HEK293T (cell line): ENCODE data around the gene RASAL3.

Source experiments
- ARNT ChIP-seq: fragments of 450-650 bp; IDR thresholded peaks from 2 replicates; pipeline ENCODE4 v1.6.1; 2017; ENCODE audit warnings: mild to moderate bottlenecking
- SP1 ChIP-seq: fragments of 450-650 bp; IDR thresholded peaks from 2 replicates; pipeline ENCODE4 v1.6.1; 2017
- TARDBP ChIP-seq: fragments of 450-650 bp; IDR thresholded peaks from 2 replicates; pipeline ENCODE4 v1.6.1; 2016

DNA sequence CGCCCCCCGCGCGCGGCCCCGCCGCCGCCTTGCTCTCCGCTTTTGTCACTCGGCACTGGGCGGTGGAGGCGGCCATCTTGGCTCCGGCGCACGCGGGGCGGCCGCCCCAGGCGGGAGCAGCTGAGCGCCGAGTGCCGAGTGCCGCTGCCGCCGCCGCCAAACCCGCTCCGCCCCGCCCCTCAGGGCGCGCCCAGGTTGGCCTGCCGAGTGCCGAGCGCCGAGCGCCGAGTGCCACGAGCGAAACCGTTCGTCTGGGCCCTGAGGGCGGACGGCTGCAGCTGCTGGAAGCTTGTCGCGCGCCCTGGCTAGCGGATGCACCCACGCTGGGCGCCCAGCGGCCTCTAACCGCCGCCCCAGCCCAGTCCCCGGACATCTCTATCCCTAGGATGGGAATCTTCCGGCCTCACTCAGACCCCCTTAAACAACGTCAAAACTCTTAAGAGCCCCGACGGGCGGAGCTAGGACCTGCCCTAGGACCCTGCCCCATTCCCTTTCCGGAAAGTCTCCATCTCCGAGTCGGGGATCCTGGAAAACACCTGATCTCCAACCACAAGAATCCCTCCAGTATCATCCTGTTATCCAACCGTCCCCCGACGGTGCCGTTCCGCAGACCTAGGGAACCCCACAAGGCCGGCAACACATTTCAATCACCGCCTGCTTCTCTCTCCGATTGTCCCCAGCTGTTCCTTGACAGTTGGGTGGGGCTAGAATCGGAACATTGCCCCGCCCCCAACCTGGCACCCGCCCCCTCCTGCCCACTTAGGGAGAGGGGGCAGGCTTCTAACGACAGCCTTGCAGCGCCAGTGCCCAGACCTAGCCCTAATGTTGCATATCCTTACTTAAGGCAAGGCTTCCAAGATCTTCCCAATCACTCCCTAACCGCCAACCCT lies 31.5 kb downstream of the RASAL3 start:
- TF ChIP-seq ARNT, result peak; percentile 69; the same call in 1 of the 2 replicates
- no peak for TF ChIP-seq TARDBP
- TF ChIP-seq SP1, result no peak
